H9 (cell line): ENCODE results near the gene UFSP2. TPM values are rescaled to one million over a fixed set of nuclear protein-coding genes. Genes with fewer than 3 reads are reported as not detected.

Experiments
- DNase-seq: peaks from one replicate; pipeline ENCODE4 v3.0.0-alpha.2; 2017
- H2AFZ ChIP-seq: one replicate; pipeline ENCODE4 v1.6.1; 2013; ENCODE audit warnings: mild to moderate bottlenecking, low read length, control low read depth, moderate library complexity
- H2AK5ac ChIP-seq: 2 replicates; pipeline ENCODE4 v1.6.1; 2013; ENCODE audit warnings: low read length, control low read depth, mixed read lengths; ENCODE audit not compliant: insufficient read length
- H2BK120ac ChIP-seq: one replicate; pipeline ENCODE4 v1.6.1; 2013; ENCODE audit warnings: low read depth, mild to moderate bottlenecking, low read length, control low read depth, inconsistent platforms; ENCODE audit not compliant: poor library complexity, severe bottlenecking
- H2BK12ac ChIP-seq: 2 replicates; pipeline ENCODE4 v1.6.1; 2013; ENCODE audit warnings: low read length, control low read depth, mixed read lengths, low read depth; ENCODE audit not compliant: insufficient read length
- H2BK15ac ChIP-seq: 2 replicates; pipeline ENCODE4 v1.6.1; 2013; ENCODE audit warnings: low read depth, low read length, control low read depth
- H2BK20ac ChIP-seq: one replicate; pipeline ENCODE4 v1.6.1; 2013; ENCODE audit warnings: low read depth, mild to moderate bottlenecking, low read length, control low read depth, inconsistent platforms; ENCODE audit not compliant: poor library complexity, severe bottlenecking
- H2BK5ac ChIP-seq: 2 replicates; pipeline ENCODE4 v1.6.1; 2013; ENCODE audit warnings: low read length, control low read depth, mixed read lengths; ENCODE audit not compliant: insufficient read length
- H3K14ac ChIP-seq: 2 replicates; pipeline ENCODE4 v1.6.1; 2013; ENCODE audit warnings: low read length, control low read depth; ENCODE audit not compliant: insufficient read depth
- H3K18ac ChIP-seq: 2 replicates; pipeline ENCODE4 v1.6.1; 2013; ENCODE audit warnings: low read depth, mild to moderate bottlenecking, mixed read lengths, low read length, control low read depth; ENCODE audit not compliant: insufficient read length
- H3K23ac ChIP-seq: 2 replicates; pipeline ENCODE4 v1.6.1; 2013; ENCODE audit warnings: low read length, control low read depth, mixed read lengths, low read depth; ENCODE audit not compliant: insufficient read length
- H3K23me2 ChIP-seq: 2 replicates; pipeline ENCODE4 v1.6.1; 2013; ENCODE audit warnings: low read depth, mild to moderate bottlenecking, mixed read lengths, low read length, control low read depth; ENCODE audit not compliant: insufficient read length, poor library complexity, severe bottlenecking
- H3K27ac ChIP-seq: 2 replicates; pipeline ENCODE4 v1.5.1; 2013; ENCODE audit warnings: low read length, control low read depth, mixed read lengths, low read depth; ENCODE audit not compliant: insufficient read length
- H3K27me3 ChIP-seq: 2 replicates; pipeline ENCODE4 v1.6.1; 2013; ENCODE audit warnings: low read length, control low read depth, inconsistent platforms; ENCODE audit not compliant: insufficient read depth
- H3K4ac ChIP-seq: 2 replicates; pipeline ENCODE4 v1.6.1; 2013; ENCODE audit warnings: low read depth, mild to moderate bottlenecking, control low read depth, inconsistent platforms, low read length, moderate library complexity
- H3K4me1 ChIP-seq: 2 replicates; pipeline ENCODE4 v1.6.1; 2013; ENCODE audit warnings: low read length, control low read depth, inconsistent platforms; ENCODE audit not compliant: insufficient read depth
- H3K4me2 ChIP-seq: 2 replicates; pipeline ENCODE4 v1.6.1; 2013; ENCODE audit warnings: low read length, control low read depth, mixed read lengths; ENCODE audit not compliant: insufficient read length, insufficient read depth
- H3K56ac ChIP-seq: 2 replicates; pipeline ENCODE4 v1.6.1; 2013; ENCODE audit warnings: low read depth, mild to moderate bottlenecking, mixed read lengths, low read length, control low read depth; ENCODE audit not compliant: insufficient read length
- H3K79me1 ChIP-seq: 2 replicates; pipeline ENCODE4 v1.6.1; 2013; ENCODE audit warnings: low read depth, mild to moderate bottlenecking, moderate library complexity, low read length, control low read depth, inconsistent platforms; ENCODE audit not compliant: insufficient read depth, poor library complexity, severe bottlenecking
- H3K79me2 ChIP-seq: 2 replicates; pipeline ENCODE4 v1.6.1; 2013; ENCODE audit warnings: low read length, control low read depth, inconsistent platforms; ENCODE audit not compliant: insufficient read depth
- H3K9ac ChIP-seq: 2 replicates; pipeline ENCODE4 v1.6.1; 2013; ENCODE audit warnings: low read length, control low read depth, mixed read lengths; ENCODE audit not compliant: insufficient read length; ENCODE audit errors: extremely low read depth
- H3K9me3 ChIP-seq: one replicate; pipeline ENCODE4 v1.6.1; 2013; ENCODE audit warnings: low read depth, low read length, inconsistent platforms; ENCODE audit not compliant: control insufficient read depth
- H3T11ph ChIP-seq: one replicate; pipeline ENCODE4 v1.6.1; 2013; ENCODE audit warnings: mild to moderate bottlenecking, low read length, control low read depth, inconsistent platforms
- H4K20me1 ChIP-seq: one replicate; pipeline ENCODE4 v1.6.1; 2013; ENCODE audit not compliant: control insufficient read depth, insufficient read length, insufficient read depth
- H4K5ac ChIP-seq: 2 replicates; pipeline ENCODE4 v1.6.1; 2013; ENCODE audit warnings: low read depth, mild to moderate bottlenecking, mixed read lengths, low read length, control low read depth; ENCODE audit not compliant: insufficient read length
- H4K8ac ChIP-seq: replicated peaks from 2 replicates; pipeline ENCODE4 v1.6.1; 2013; ENCODE audit warnings: low read length, control low read depth, mixed read lengths, low read depth; ENCODE audit not compliant: insufficient read length
- H4K91ac ChIP-seq: 2 replicates; pipeline ENCODE4 v1.6.1; 2013; ENCODE audit warnings: low read depth, mild to moderate bottlenecking, moderate library complexity, mixed read lengths, low read length, control low read depth; ENCODE audit not compliant: insufficient read length
- H3K27ac Mint-ChIP-seq, 3 experiments: 2 replicates in 2 of 3; 3 replicates in 1 of 3; pipeline ENCODE4 v1.8.0; 2020 to 2021; ENCODE audit warnings: mixed read lengths in 3 of 3, mild to moderate bottlenecking in 1 of 3, moderate library complexity in 1 of 3
- H3K27me3 Mint-ChIP-seq: 2 replicates; pipeline ENCODE4 v1.8.0; 2021; ENCODE audit warnings: low read depth, mild to moderate bottlenecking, moderate library complexity, mixed read lengths
- H3K36me3 Mint-ChIP-seq, 3 experiments: 2 replicates in 2 of 3; 3 replicates in 1 of 3; pipeline ENCODE4 v1.8.0; 2020 to 2021; ENCODE audit warnings: low read depth in 3 of 3, mixed read lengths in 3 of 3; ENCODE audit not compliant: insufficient read depth in 1 of 3
- H3K4me1 Mint-ChIP-seq, 2 experiments: 2 replicates each; pipeline ENCODE4 v1.8.0; 2020; ENCODE audit warnings: mixed read lengths in 2 of 2
- H3K4me3 Mint-ChIP-seq, 2 experiments: 2 replicates in 1 of 2; 3 replicates in 1 of 2; pipeline ENCODE4 v1.8.0; 2020 to 2021; ENCODE audit warnings: mild to moderate bottlenecking in 2 of 2, mixed read lengths in 2 of 2, moderate library complexity in 1 of 2
- H3K9me3 Mint-ChIP-seq, 2 experiments: 2 replicates in 1 of 2; 3 replicates in 1 of 2; pipeline ENCODE4 v1.8.0; 2020; ENCODE audit warnings: mild to moderate bottlenecking in 2 of 2, mixed read lengths in 2 of 2, moderate library complexity in 1 of 2
- CTCF ChIP-seq: fragments of 200-600 bp; sonication (generic); conservative IDR thresholded peaks from 3 replicates; pipeline ENCODE4 v1.8.0; 2021; ENCODE audit warnings: antibody characterized with exemption, mild to moderate bottlenecking
- WGBS: extraction: QIAGEN DNeasy Blood & Tissue Kit; methylation state at CpG from one replicate; pipeline ENCODE4 v1.1.7; 2013; ENCODE audit warnings: missing lambda C conversion rate, low lambda C conversion rate, mixed read lengths; ENCODE audit not compliant: insufficient read length; ENCODE audit errors: extremely low coverage; 5-methylcytosine and 5-hydroxymethylcytosine counted together
- total RNA-seq: library from RNA; stranded (reverse); gene quantifications from 2 replicates; pipeline ENCODE4 v1.2.1, GENCODE V29; 2021

The UFSP2 gene
- total RNA-seq, 1 experiment from 2014 or later: 41.1 TPM

- no peak overlapping the region for H3K23ac ChIP-seq
- no peaks in the 10 kb centered on the region for H3K4me1 ChIP-seq
- H3K9ac ChIP-seq: no peak overlapping the region
- H3K23me2 ChIP-seq: no peaks in the 10 kb centered on the region
- H2BK15ac ChIP-seq: no peak overlapping the region
- no peaks in the 10 kb centered on the region for H3K27me3 Mint-ChIP-seq
- H3K79me1 ChIP-seq: no peaks in the 10 kb centered on the region
- no peak overlapping the region for H3K56ac ChIP-seq
- H3K9me3 Mint-ChIP-seq: no peaks in the 10 kb centered on the region
- H3K27me3 ChIP-seq: no peaks in the 10 kb centered on the region
- no peak overlapping the region for H3K4me2 ChIP-seq
- H3K9me3 ChIP-seq: no peaks in the 10 kb centered on the region
- no peak overlapping the region for H3K27ac Mint-ChIP-seq
- H4K20me1 ChIP-seq: no peaks in the 10 kb centered on the region
- H2AK5ac ChIP-seq: no peak overlapping the region
- no peak overlapping the region for H2BK5ac ChIP-seq
- WGBS: no CpG with 5 or more reads among the region's 4 CpGs
- peaks cover 3 to 4% of the 10 kb centered on the region in 2 experiments; a peak in 3 of 4 replicates for H3K4me1 Mint-ChIP-seq
- H3K14ac ChIP-seq: no peak overlapping the region
- no peak for TF ChIP-seq CTCF
- H3K4me3 Mint-ChIP-seq: no peak overlapping the region
- no peak overlapping the region for H2AFZ ChIP-seq
- no peak overlapping the region for H2BK20ac ChIP-seq
- no peak overlapping the region for H3K18ac ChIP-seq
- no peaks in the 10 kb centered on the region for H3K79me2 ChIP-seq
- no peak overlapping the region for H3K4ac ChIP-seq
- no peak for DNase-seq
- no peak overlapping the region for H4K91ac ChIP-seq
- no peak overlapping the region for H4K8ac ChIP-seq
- no peak overlapping the region for H3K27ac ChIP-seq
- no peak overlapping the region for H2BK12ac ChIP-seq
- H2BK120ac ChIP-seq: no peak overlapping the region
- no peak overlapping the region for H4K5ac ChIP-seq
- no peak overlapping the region for H3T11ph ChIP-seq
- peaks cover 2 to 43% (median 22%) of the 10 kb centered on the region in 3 experiments; a peak in 5 of 7 replicates for H3K36me3 Mint-ChIP-seq
Measured at GRCh38 chr4:185358514-185358913, 67.2 kb downstream of the UFSP2 start.
